NCI-H1930 (cell line): ENCODE data around the gene TRAF2.

ENCODE experiments used
- DNase-seq, 2 experiments: peaks; one replicate each; lab custom pipeline; 2025; lab: John Stamatoyannopoulos, UW

The TRAF2 gene

GRCh38 chr9:136962163-136962562, 75.8 kb downstream of the TRAF2 start:
- DNase-seq, result no peak

DNA sequence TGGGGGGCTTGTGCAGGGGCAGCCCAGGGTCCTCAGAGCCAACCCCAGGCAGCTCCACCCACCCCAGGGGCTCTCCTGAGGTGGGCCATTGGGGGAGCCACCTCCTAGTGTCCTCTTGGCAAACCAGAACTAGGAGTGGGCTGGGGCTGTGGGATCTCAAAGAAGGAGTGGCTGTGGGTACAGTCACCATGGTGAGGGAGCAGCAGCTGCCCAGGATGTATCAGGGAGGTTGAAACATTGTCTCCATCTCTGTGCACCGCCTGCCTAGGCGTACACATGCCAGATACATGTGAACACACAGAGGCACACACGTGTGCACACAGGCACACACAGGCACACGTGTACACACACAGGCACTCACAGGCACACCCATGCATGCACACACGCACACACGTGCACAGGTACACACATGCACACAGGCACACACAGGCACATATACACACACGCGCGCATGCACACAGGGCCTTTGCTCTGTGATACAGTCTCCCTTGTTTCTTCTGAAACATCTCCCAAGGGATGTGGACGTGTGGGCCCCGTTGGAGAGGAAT, 76.5 kb downstream of the TRAF2 start:
- DNase-seq, result no peak

DNA sequence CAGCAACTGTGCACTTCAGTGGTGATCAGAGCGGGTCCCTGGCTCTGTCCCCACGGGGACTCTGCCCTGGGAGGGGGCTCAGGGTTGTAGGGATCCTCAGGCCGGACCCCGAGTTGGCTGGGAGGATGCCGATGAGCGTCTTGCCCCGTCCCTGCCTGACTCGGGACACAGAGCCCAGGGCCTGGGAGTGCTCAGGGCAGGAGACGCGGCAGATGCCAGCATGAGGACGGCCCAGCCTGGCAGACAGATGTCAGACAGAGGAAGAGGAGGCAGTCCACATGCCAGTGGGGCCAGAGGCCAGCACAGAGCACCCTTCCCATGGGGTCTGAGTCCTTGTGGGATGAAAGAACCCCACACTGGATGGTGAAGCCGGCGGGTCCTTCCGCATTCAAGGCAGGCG, 77.0 kb downstream of the TRAF2 start:
- DNase-seq, result no peak

GRCh38 chr9:136963751-136964150, 77.4 kb downstream of the TRAF2 start:
- DNase-seq, result no peak

DNA sequence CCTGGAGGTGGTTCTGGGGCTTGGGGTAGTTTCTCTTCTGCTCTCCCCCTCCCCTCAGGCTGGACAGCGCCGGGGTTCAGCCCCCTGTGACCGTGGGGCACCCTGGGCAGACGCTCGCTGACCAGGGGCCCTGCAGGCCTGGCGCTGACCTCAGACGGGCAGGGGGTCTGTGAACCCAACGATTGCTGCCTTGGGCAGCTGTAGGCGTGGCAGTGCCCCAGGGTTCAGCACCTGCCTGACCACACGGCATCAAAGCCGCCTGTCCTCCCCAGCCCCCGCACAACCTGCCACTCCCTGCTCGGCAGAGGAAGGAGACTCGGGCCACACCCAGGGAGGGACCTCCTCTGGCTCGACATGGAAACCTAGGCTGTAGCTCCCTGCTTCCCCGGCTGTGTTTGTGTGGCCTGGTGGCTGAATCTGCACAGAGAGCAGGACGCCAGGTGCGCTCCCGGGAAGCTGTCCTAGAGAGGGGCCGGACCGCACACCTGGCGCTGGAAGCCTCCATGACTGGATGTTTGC, 77.9 kb downstream of the TRAF2 start:
- DNase-seq, result no peak

GRCh38 chr9:136964833-136965422, 78.6 kb downstream of the TRAF2 start:
- DNase-seq, result no peak

DNA sequence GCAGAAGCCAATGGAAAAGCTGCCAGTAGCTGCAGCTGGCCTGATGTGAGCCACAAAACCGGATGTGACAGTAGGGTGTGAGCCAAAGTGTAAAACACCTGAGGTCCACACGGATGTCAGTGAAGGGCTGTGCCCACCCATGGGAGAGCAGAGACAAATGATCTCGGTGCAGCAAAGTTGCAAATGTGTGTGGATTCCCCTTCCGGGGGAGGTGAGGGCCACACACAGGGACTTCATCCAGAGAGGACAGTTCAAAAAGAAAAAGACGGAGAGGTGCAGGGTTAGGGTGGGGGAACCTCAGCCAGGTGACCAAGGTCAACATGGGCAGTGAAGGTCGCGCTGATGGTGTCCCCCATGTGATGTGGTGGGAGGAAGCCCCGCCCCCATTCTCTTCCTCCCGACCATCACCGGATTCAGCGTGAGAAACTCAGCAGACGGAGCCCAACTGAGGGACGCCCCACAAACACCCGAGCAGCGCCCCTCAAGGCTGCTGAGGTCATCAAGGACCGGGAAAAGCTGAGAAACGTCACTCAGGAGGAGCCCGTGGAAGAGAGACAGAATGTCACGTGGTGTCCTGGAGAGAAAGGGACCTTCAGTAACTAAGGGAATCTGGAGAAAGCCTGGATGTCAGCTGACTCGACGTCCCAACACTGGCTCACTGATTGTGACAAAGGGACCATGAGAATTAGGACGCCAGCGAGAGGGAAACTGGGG, 79.6 kb downstream of the TRAF2 start:
- DNase-seq, result no peak

GRCh38 chr9:136968333-136969127, 82.2 kb downstream of the TRAF2 start:
- DNase-seq, result no peak

GRCh38 chr9:136969150-136969549, 82.8 kb downstream of the TRAF2 start:
- DNase-seq, result no peak

DNA sequence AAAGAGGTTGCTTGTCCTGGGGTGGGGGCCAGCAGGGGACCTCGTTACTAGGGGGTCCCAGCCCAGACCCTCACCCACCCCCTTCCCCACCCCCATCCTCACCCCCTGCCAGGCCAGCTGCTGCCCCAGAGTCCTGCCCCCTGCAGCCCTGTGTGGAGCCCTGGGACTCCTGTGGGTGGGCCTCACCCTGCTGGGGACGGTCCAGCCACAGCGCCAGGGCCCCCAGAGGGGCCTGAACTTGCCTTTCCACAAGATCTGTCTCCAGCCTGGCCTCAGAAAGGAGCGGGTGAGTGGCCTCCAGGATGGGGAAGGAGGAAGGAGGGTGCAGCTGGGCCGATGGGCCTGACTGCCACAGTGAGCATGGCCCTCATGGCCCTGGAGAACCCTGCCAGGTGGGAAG, 83.5 kb downstream of the TRAF2 start:
- no peak for DNase-seq

DNA sequence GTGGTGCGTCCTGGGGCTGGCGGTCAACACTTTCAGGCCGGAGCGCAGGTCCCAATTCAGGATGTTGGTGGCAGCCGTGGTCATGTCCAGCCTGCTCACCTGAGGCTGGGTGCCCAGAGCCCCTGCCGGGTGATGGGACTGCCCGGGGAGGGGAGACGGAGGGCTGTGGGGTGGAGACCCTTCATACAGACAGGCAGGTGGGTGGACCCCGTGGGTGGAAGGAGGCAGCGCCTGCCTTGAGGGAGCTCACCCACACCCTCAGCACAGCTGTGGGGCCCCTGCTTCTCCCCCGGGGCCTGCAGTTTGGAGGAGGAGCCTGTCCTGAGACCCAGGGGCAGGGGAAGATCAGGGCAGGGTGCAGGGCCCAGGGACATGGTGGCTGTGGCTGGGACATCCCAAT, 84.0 kb downstream of the TRAF2 start:
- DNase-seq, result no peak

DNA sequence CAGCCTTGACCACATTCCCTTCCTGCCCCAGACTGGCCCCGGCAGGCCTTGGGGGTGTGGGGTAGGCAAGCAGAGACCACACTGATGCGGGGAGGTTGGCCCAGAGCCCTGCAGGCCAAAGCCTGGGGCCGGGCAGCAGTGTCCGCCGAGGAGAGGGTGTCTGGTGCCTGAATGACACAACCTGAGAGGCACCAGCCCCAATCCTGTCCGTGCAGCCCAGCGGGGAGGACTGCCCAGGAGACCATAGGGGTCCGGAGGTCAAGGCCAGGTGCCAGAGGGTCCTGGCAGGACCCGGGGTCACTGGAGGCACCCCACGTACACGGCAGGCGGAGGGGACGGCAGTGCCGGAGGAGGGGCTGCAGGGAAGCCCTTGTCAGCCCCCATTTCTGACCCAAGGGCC, 85.4 kb downstream of the TRAF2 start:
- DNase-seq, result no peak

DNA sequence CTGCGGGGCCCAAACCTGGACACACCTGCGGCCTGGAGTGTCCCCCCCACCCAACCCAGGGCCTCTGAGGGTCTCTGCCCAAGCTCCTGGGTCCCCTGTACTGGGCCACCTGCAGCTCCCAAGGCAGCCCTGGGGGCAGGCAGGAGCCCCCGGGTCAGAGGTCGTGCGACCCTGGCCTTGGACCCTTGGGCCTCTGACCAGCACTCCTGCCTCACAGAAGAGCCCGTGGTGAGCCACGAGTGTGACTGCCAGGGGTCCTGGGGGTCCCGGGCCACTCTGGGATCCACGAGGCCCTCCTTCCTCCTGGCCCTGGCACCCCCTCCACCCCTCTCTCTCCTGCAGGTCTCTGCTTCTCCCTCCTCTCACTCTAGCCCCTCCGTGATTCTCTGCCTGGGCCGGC, 86.0 kb downstream of the TRAF2 start:
- DNase-seq, result no peak

GRCh38 chr9:136972743-136973142, 86.4 kb downstream of the TRAF2 start:
- no peak for DNase-seq

DNA sequence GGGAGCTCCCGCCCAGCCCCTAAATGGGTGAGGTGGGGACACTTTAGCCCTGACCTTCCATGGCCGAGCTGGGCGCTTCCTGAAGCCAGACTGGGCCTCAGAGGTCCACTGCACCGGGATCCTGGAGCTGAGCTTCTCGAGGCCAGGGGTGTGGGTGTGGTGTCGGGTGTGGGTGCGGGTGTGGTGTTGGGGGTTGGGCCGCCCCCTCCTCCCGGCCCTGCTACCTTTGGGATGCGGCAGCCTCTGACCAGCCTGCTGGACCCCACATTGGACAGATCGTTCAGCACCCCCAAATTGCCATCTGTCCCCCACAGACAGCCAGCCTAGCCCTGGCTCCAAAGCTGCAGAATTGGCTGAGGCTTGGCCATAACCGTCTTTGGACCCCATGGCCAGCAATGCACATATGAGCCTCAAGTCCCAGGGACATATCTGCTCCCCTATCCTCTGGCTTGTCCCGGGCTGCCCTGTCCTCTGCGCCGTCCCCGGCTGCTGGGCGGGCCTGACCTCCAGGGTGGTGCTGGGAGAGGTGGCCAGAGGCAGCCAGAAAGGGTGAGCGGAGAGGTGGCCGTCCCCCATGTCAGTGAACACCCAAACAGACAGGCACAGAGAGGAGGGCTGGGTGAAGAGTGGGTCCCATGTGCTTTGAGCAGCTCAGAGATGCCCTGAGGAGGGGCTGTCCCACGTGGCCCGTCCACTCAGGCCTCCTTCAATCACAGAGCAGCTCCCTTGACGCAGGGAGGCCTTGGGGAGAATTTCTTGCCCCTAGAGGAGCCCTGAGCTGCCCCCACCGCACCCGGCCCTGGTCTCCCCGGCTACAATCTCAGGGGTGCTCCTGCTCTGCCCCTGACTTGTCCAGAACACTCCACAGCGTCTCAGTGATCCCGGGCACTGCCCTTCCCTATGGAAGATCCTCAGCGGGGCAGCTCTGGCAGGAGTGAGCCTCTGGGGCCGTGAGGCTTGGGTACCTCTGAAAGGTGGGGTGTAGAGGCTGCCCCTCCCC, 87.6 kb downstream of the TRAF2 start:
- no peak for DNase-seq

- no peak for DNase-seq
Observed at GRCh38 chr9:136974817-136975535, 88.7 kb downstream of the TRAF2 start.

- no peak for DNase-seq
Observed at GRCh38 chr9:136975644-136976043, 89.3 kb downstream of the TRAF2 start.
